ENCODE data around the gene TGM1.

The TGM1 gene
- total RNA-seq, result 2.4 to 4.6 reads per million in 2 donors

DNA sequence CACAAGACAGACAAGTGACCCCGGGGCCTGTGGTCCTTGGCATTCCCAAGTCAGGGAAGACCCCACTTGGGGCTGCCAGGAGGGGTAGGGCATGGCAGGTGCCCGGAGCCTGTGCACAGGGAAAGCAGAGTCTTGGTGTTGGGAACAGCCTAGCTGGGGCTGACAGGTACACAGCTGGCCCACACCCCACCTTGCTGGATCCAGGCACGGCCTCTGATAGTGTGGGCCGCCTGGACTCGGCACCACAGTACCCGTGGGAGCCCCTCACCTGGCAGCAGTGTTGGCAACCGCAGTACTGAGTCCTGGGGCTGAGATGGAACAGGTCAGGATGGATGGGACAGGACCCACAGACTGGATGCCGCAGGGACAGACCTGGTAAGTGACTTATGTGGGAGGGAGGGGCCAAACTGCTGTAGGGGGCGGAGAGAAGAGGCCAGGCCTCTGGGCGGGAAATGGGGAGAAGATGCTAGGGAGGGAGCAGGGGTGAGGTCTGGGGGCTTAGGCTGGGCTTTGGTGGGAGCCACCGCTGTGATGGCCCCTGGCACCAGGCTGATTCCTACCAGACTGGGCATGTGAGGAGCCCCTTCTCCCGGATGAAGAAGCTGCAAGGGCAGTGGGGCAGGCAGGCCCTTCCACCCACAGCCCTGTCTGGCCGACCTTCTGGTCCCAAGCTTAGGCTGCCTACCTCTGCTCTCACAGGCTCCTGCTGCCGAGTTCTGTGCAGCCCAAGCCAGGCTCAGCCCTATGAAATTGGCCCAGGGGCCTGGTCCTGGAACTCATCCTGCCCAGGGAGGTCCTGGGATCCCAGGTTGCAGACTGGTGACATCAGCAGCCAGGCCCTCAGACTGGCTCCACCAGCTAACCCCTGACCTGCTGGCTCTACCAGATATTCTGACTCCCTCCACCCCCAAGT lies at the start of gene TGM1:
TGM1 (minus strand) TSS at position 357 of the 913 bp plus-strand sequence. CDS start 825 bp downstream, outside the sequence.
- no peak for DNase-seq

DNA sequence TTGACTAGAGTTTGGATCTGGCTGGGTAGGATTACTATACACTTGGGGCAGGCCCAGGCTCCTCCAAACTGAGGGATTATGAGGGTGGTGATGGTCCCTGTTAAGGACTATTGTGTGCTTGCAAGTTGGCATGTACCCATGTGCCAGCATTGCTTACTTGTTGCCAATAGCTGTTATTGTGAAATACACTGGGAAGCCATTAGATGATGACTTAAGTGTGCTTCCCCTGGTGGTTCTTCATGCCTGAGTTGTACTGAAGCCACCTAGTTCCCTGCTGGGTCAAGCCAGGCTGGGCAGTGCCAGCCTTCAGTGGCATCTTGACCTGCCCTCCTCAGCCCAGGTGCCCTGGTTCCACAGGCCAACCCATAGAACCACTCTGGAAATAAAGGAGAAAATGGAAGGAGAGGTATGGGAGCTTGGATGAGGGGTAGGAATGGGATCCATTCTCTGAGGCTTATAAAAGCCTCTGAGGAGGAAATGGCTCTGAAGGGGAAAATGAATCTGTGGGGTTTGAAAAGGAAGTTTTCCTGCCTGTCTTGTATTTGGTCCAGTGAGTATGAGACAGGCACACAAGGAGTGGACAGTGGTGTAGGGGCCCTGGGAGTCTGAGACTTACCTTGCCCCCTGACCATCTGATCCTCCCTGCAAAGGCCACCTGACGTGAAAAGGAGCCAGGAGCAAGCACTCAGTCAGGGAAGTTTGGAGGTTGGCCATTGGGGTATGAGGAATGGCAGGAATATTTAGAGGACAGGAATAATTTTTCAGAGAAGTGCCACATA lies 49.0 kb upstream of the TGM1 start:
- DNase-seq, result no peak

DNA sequence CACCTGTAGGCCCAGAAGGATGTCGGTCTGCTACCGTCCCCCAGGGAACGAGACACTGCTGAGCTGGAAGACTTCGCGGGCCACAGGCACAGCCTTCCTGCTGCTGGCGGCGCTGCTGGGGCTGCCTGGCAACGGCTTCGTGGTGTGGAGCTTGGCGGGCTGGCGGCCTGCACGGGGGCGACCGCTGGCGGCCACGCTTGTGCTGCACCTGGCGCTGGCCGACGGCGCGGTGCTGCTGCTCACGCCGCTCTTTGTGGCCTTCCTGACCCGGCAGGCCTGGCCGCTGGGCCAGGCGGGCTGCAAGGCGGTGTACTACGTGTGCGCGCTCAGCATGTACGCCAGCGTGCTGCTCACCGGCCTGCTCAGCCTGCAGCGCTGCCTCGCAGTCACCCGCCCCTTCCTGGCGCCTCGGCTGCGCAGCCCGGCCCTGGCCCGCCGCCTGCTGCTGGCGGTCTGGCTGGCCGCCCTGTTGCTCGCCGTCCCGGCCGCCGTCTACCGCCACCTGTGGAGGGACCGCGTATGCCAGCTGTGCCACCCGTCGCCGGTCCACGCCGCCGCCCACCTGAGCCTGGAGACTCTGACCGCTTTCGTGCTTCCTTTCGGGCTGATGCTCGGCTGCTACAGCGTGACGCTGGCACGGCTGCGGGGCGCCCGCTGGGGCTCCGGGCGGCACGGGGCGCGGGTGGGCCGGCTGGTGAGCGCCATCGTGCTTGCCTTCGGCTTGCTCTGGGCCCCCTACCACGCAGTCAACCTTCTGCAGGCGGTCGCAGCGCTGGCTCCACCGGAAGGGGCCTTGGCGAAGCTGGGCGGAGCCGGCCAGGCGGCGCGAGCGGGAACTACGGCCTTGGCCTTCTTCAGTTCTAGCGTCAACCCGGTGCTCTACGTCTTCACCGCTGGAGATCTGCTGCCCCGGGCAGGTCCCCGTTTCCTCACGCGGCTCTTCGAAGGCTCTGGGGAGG lies 47.9 kb upstream of the TGM1 start, which contains the start of gene LTB4R:
LTB4R (plus strand) TSS at position 857 of the 959 bp plus-strand sequence. CDS start 4,150 bp downstream, outside the sequence.
- peak; percentile 66 for DNase-seq

DNA sequence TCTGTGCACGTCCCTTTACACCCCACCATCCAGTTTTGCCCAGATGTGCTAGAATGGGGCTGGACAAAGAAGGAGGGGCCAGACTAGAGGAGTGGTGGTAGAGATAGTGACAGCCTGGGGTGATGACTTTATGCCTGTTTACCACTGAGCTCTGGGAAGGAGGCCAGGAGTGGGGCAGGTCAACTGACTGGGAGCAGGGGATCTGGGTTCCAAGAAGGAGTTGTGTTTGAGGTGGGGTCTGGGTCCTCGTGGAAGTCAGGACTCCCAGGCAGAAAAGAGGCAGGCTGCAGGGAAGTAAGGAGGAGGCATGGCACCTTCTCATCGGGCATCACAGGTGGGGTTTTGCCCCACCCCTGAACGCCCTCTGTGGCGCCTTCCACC lies 47.3 kb upstream of the TGM1 start:
- no peak for DNase-seq

DNA sequence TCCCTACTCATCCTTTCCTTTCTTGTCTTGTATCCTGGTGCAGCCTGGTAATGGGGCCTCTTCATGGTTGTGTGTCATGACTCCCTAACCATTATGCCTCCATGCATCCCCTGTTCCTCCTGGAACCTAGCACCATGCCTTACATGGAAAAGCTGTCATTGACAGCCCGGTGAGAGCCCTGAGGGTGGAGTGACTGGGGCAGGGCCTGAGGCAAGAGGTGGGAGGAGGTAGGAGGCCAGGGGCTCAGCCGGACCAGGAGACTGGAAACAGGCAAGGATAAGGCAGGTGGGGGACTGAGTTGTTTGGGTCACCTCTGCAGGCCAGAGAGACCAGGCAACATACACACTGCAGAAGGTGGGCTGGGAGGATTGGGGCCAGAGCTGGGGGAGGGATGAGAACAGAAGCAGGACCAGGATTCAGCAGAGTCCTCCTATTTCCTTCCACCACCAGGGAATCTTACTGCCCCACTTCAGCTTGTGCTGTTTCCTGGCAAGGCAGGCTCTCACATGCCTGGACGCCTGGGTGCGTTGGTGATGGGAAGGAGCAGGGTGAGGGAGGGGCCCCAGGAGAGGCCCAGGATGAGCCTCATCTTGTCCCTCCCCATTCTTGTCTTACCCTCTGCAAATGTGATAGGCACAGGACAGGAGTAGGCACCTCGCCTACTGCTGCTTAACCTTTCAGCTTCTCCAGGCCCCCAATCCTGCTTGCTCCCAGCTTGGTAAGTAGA lies 46.7 kb upstream of the TGM1 start, which contains the start of gene LTB4R2:
LTB4R2 (plus strand) TSS at position 603 of the 727 bp plus-strand sequence. CDS start 525 bp downstream, outside the sequence.
- DNase-seq, result no peak

DNA sequence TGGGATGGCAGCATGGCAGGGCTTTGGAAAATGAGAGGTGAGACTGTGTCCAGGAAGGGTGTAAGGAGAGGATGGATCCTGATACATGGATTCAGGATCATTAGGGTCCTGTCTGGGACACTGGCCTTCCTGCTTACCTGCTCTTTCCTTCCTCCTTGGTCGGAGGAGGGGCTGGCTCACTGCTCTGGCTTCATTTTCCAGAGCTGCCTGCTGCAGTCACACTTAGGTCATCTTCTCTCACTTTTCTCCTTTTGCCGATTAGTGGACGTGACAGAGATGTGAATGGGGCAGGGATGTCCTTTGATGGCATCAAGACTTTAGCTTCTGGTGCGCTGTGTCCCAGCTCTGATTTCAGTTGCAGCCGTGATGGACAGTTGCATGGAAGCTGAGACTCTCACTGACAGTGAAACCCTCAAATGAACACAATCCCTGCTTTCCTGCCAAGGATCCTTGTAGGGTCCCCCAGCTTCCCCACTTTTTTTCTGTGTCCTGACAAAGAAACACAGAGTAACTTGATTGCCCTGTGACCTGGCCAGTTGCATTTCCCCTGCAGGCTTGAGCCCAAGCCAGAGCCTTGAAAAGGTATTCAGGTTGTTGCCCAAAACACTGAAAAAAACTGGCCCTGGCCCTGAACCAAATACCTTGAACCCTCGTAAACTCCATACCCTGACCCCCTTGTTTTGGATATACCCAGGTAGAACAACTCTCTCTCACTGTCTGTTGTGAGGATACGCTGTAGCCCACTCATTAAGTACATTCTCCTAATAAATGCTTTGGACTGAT lies 45.6 kb upstream of the TGM1 start:
- no peak for DNase-seq

DNA sequence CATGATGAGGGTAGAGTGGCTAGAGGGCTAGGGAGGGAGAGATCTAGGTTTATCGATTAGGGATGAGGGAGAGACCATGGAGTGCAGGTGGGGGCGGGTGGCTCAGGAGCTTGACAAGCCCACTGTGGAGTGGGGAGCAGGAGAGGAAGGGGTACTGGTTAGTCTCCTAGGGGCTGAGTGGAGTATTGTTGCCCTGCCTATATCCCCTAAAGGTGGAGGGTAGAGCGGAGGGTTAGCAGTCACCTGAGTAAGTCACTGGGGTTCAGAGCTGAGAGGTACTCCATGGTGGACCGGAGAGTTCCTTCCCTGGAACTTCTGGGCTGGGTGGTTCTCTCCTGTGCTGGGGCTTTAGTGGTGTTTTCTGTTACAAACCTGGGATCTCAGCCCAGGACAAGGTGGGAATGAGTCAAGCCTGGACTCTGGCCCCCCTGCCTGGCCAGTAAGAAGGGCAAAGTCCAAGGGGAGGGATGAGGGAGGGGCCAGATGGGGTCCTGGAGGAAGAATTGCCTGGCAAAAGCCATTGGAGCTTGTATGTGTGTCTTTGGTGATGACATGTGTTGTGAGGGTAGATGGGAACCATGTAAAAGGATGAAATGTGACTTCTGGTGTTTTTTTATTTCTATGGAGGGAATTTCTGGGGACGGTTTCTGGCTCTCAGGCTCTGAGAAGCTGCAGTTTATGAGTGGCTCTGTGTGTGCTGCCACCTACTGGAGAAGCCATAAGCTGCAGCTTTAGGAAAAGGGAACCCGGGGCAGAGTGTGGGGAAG lies 44.8 kb upstream of the TGM1 start, which contains the start of gene CIDEB:
CIDEB (minus strand) TSS at position 403 of the 767 bp plus-strand sequence; CDS start at position 284, 119 bp downstream.
- DNase-seq, result no peak

DNA sequence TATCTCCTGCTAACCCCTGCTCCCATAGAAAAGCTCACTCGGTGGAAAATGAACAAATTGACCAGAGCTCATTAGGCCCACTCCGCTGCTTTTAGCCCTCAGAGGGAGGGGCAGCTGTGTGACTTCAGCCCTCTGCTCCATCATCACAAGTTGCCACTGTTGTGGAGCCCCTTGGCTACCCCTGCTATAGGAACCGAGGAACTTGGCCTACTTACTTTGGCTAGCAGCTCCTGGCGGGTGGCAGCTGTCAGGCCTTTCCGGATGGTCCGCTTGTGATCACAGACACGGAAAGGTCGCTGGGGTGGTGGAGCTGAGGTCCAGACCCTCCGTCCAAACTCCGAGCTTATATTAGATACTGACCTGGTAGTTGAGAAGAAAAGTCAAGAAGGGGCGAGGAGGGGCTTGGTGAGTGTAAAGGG lies 44.2 kb upstream of the TGM1 start:
- DNase-seq, result no peak

DNA sequence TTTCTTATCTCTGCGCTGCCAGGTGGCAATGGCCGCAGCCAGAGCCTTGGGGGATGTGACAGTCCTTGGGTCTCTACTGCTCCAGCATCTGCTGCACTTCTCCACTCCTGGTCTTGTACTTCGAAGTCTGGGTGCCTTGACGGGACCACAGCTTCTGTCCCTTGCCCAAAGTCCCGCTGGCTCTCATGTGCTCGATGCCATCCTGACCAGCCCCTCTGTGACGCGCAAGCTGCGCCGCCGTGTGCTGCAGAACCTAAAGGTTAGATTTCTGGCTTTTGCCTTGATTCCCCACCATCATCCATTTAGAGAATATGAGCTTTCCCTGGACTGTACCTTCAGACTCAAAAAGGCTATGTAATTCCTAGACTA lies 41.0 kb upstream of the TGM1 start:
- no peak for DNase-seq

DNA sequence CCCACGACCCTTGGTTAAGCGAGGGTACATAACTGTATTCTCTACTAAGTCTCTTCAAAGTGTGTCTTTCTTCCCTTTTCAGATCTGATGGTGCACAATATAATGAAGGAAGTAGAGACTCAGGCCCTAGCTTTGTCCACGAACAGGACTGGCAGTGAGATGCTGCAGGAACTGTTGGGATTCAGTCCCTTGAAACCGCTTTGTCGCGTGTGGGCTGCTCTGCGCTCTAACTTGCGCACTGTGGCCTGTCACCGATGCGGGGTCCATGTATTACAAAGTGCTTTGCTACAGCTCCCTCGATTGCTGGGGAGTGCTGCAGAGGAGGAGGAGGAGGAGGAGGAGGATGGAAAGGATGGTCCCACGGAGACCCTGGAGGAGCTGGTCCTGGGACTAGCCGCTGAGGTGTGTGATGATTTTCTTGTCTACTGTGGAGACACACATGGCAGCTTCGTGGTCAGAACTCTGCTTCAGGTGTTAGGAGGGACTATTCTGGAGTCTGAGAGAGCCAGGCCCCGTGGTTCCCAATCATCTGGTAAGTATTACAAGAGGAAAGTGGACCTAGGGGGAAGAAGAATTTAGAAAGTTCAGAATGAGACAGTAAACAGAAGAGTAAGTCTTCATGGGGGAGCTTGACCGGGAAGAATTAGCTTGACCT lies 37.5 kb upstream of the TGM1 start:
- DNase-seq, result no peak

DNA sequence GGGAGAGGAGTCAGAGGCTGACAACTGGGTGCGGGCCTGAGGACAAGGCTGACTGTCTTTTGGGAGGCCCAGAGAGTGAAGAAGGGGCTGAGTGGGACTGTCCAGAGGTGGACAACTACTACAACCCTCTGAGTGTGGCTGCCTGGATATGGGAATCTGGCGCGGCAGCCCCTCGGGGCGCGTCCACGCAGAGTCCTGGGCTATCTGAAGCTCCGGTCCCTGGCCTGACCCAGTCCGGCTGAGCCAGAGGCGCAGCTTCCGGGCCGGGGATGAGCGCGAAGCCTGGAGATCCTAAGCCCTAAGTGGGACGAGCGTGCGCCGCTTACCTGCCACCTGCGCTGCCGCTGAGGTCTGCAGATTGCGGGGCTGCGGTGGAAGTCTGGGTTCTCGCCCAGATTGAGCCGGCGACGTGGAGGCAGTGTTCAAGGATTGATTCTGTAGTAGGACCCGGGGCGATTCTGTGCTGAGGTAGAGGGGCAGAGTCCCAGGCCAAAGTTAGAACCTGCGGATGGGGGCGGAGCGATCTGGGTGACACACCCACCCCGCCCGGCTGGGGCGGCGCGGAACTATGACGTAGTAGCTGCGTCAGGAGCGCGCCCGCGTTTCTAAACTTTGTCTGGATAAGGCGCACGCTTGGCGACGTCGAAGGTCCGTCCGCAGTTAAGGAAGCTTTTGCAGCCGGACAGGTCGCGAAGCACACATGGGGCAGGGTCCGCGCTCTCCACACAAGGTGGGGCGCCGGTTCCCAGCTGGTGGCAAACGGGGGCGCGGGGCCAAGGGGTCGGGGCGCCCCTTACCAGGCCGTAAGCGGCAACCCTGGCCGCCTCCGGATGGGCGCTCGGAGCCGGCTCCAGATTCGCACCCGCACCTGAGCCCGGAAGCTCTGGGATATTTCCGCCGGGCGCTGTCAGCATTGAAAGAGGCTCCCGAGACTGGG lies 36.5 kb upstream of the TGM1 start, which contains the start of the genes DHRS1 and NOP9:
DHRS1 (minus strand) TSS at position 526 of the 937 bp plus-strand sequence. CDS start 674 bp downstream, outside the sequence.
NOP9 (plus strand) TSS at position 596 of the 937 bp plus-strand sequence; CDS start at position 701, 105 bp downstream.
- peak; percentile 87 for DNase-seq

DNA sequence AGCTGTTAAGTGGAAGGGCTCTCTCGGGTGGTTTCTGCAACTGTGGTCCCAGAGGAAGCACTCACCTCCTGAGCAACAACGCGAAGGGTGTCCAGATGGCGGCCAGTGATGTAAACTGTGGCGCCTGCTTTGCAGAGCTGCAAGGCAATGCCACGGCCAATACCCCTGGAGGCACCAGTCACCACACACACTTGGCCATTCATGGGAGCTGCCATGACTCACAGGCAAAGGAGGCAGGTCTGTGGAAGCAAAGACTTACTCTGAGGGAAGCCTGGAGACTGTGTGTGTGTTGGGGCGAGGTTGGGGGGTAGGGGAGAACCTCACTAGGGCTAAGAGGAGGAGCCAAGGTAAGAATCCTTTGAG lies 35.9 kb upstream of the TGM1 start:
- no peak for DNase-seq

DNA sequence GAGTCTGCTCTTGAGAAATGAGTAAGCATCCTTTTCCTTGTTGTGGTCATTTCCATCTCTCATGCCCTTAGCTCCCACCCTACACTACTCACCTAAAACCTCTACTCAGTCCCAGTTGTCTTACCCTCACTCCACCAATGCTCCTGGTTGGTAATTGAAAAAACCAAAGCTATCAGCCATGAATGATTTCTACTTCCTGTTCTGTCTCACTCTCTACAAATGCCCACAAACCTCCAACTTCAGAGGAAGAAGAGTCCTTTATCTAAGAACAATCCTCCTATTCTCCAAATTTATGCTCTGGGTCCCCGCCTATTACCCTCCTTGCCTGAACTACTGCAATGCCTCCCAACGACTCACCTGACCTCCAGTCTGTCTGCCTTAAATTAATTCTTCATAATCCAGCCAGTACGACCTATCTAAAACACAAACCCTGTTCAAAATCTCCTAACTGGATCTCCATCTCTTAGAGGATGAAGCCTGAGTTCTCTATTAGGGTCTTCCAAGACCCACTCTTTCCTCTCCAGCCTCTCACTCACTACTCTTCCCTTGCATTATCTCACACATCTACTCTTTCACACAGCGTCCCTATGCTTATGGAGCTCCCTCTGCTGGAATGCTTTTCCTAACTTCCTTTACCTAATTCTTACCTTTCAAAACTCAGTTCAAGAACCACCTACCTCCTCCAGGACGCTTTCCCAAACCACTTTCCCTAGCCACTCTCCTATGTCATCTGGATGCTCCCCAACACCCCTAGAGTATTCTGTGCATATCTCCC lies 34.4 kb upstream of the TGM1 start:
- no peak for DNase-seq

DNA sequence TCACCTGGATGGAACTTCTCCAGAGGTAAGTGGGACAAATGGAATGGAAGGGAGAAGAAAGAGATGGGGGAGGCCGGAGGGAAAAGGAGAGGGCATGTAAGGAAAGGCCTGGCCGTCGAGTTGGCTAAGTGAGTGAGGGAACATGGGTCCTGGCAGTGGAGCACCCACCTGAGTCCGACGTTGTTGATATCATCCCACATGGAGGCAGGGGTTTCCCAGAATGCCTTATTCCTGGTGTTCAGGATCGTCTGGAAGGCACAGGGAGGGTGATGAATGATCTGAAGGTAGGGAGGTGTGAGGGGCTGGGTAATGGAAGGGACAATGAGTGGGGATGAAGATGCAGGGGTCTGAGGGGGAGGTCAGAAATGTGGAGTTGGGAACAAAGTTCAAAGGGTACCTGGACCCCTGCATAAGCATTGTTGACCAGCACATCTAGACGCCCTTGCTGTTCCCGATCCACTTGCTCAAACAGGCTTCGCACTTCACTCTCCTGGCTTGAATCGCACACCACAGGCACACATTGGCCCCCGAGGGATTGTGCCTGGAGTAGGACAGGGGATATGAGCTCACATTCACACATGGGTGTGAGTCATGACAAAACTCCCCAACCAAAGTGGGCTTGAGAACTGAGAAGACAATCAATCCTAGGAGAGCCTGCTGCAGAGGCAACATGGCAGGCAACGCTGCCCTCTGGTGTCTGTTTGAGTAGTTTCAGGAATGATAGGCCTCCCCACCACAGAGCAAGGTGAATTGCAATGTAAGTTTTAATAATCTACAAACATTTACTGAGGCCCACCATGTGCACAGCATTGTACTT lies 33.6 kb upstream of the TGM1 start:
- DNase-seq, result no peak

DNA sequence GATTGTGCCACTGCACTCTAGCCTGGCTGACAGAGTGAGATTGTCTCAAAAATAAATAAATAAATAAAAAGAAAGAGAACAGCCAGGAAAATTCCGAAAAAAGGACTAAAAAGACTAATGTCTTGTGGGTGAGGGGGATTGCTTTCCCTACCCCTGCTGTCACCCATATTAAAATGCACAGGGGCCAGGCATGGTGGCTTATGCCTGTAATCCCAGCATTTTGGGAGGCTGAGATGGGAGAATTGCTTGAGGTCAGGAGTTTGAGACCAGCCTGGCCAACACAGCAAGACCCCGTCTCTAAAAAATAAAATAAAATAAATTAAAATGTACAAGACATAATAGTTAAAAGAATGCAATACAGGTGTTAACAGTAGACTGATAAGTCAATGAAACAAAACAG lies 30.5 kb upstream of the TGM1 start:
- DNase-seq, result no peak

All from activated gamma-delta T cell (primary cell).